Upper lobe of right lung (tissue), 1 donor: ENCODE data around the gene CH25H. TPM values are rescaled to one million over a fixed set of nuclear protein-coding genes. Genes with fewer than 3 reads are reported as not detected.
A peak's percentile ranks its signal among the peaks of the same experiment; 100 is the strongest.

Experiments
- ATAC-seq: fragments of 200-7000 bp; cut with Tn5 transposase; one replicate; pipeline ENCODE4 v1.9.1; 2020; ENCODE audit warnings: mild to moderate bottlenecking, moderate library complexity
- DNase-seq: peaks from one replicate; pipeline ENCODE4 v3.0.0-alpha.2; 2020
- H3K27ac ChIP-seq: fragments of 200-600 bp; one replicate; pipeline ENCODE4 v1.8.0; 2022
- H3K27me3 ChIP-seq: fragments of 200-600 bp; one replicate; pipeline ENCODE4 v1.8.0; 2022; ENCODE audit warnings: mild to moderate bottlenecking
- H3K36me3 ChIP-seq: fragments of 200-600 bp; one replicate; pipeline ENCODE4 v1.8.0; 2022
- H3K4me1 ChIP-seq: fragments of 200-600 bp; one replicate; pipeline ENCODE4 v1.8.0; 2022
- H3K4me3 ChIP-seq: fragments of 200-600 bp; one replicate; pipeline ENCODE4 v1.8.0; 2022; ENCODE audit warnings: mild to moderate bottlenecking
- H3K9me3 ChIP-seq: fragments of 200-600 bp; one replicate; pipeline ENCODE4 v1.8.0; 2022
- CTCF ChIP-seq: fragments of 200-600 bp; IDR thresholded peaks from one replicate; pipeline ENCODE4 v1.8.0; 2022; ENCODE audit warnings: antibody characterized with exemption
- intact Hi-C: fragments of 100-400 bp; cut with DNase I; formaldehyde crosslinking; loops from one replicate; pipeline ENCODE4 v1.11.0; 2022
- total RNA-seq: library from RNA; stranded (reverse); fragmentation: NEBNext Ultra II Directional; extraction: Animal tissue kit (Norgen Biotek cat#: 25700); gene quantifications from one replicate; pipeline ENCODE4 v1.2.1, GENCODE V29; 2021
- donor health status: DM: no; HTN: yes; CAD: no; lungs with severe emphysema.

CH25H gene
- total RNA-seq, 1 donor from 2014 or later = 7.8 TPM

DNA sequence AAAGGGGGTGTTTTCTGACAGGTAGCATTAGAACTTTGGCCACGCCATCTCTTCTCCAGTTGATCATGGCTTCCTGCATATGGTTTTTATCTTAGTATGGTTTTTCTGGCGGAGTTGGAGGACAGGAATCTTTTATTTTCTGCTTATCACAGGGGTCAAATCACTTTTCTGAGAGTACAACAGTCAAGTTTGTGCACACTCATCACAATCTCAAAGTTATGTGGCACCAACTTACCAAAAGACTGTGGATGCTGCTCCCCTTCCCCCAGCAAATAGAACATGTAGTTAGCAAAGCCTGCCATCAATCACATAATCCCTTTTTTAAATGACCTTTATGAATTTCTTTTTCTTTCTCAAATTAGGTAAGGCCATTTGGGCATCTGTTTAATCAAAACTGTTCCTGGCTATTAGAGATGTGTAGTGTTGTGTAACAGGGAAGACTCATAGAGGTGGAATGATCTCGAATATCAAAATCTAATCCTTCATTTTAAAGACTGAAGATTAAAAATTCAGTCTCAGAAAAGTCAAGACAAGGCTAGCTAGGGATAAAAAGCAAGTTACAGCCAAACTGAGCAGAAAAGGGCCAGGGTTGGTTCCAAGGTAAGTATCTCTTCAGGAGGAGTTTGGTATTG is 3.8 kb upstream of the CH25H start:
- Histone ChIP-seq H3K36me3 (peaks cover 22% of the 10 kb centered on the region), H3K27me3 (peaks cover 4% of the 10 kb centered on the region), H3K9me3 (no peaks in the 10 kb centered on the region), H3K27ac (no peak overlapping the region), H3K4me3 (no peak overlapping the region), H3K4me1 (peaks cover 18% of the 10 kb centered on the region)
- ATAC-seq = no peak
- intact Hi-C loops = loop anchor here (5.0 to 10.0 kb wide), 3 partner anchors 179 to 376 kb away; no protein-coding TSS in a partner anchor
- no peak for DNase-seq
- no peak for TF ChIP-seq CTCF

DNA sequence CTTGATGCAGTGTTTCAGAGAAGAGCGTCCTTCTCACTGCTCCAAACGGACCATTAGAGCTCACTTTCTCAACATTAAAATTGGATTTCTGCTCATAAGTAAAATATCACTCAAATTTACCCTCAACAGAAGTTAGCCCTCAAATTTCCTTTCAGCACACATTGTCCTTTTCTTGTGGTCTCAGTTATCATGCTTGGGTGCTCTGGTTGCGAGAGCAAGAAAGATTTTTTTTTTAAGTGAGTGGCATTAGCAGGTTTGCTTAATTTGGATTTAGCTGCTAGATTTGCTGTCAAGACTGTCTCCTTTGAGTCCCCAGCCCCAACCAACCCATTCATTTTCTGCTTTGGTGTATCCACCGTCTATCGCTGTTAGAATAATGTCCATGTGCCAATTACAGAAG is 2.6 kb upstream of the CH25H start:
- no peak for TF ChIP-seq CTCF
- no peaks in the 10 kb centered on the region for H3K9me3 ChIP-seq
- no peak for ATAC-seq
- peaks cover 4% of the 10 kb centered on the region for H3K27me3 ChIP-seq
- no peak overlapping the region for H3K4me3 ChIP-seq
- H3K36me3 ChIP-seq = peaks cover 10% of the 10 kb centered on the region
- intact Hi-C loops = loop anchor here (5.0 to 10.0 kb wide), 3 partner anchors 177 to 375 kb away; no protein-coding TSS in a partner anchor
- H3K27ac ChIP-seq = no peak overlapping the region
- H3K4me1 ChIP-seq = peaks cover 18% of the 10 kb centered on the region
- DNase-seq = no peak

- ATAC-seq (peak; percentile 70), DNase-seq (peak; percentile 79)
- H3K9me3 ChIP-seq = no peaks in the 10 kb centered on the region
- H3K36me3 ChIP-seq = no peaks in the 10 kb centered on the region
- peak overlapping the region; percentile 55 for H3K4me3 ChIP-seq
- H3K27ac ChIP-seq = peak overlapping the region; percentile 79
- intact Hi-C loops = no loop called here
- H3K27me3 ChIP-seq = peaks cover 4% of the 10 kb centered on the region
- peaks cover 18% of the 10 kb centered on the region for H3K4me1 ChIP-seq
- TF ChIP-seq CTCF = no peak
Measured at GRCh38 chr10:89207801-89208551, 859 bp upstream of the CH25H start.

- H3K4me1 ChIP-seq = peaks cover 18% of the 10 kb centered on the region
- ATAC-seq = peak; percentile 54
- no peaks in the 10 kb centered on the region for H3K9me3 ChIP-seq
- peak overlapping the region; percentile 79 for H3K27ac ChIP-seq
- no peak for TF ChIP-seq CTCF
- intact Hi-C loops = no loop called here
- peak; percentile 70 for DNase-seq
- peak overlapping the region; percentile 55 for H3K4me3 ChIP-seq
- peaks cover 4% of the 10 kb centered on the region for H3K27me3 ChIP-seq
- H3K36me3 ChIP-seq = no peaks in the 10 kb centered on the region
Measured at GRCh38 chr10:89206402-89207180, 526 bp downstream of the CH25H start.

- H3K9me3 ChIP-seq = no peaks in the 10 kb centered on the region
- peaks cover 18% of the 10 kb centered on the region for H3K4me1 ChIP-seq
- DNase-seq (no peak), ATAC-seq (no peak)
- H3K36me3 ChIP-seq = no peaks in the 10 kb centered on the region
- peaks cover 4% of the 10 kb centered on the region for H3K27me3 ChIP-seq
- no peak overlapping the region for H3K27ac ChIP-seq
- no peak overlapping the region for H3K4me3 ChIP-seq
- intact Hi-C loops = no loop called here
- no peak for TF ChIP-seq CTCF
Measured at GRCh38 chr10:89204621-89205185, 2.4 kb downstream of the CH25H start.
